GM19043 (cell line): Measurements from ENCODE around the gene SGO2.
"Not testable (repeated sequence)": the region's sequence is repeated elsewhere in the genome, so short reads cannot be mapped to it uniquely, and the experiment has no call there.

ENCODE experiments used
- ATAC-seq: cut with Tn5 transposase; IDR thresholded peaks from one replicate; pipeline ENCODE4 v1.9.1; 2021; ENCODE audit warnings: low read depth; ENCODE audit not compliant: unreplicated experiment

SGO2 gene

GRCh38 chr2:200618590-200619021 is 92.6 kb downstream of the SGO2 start:
- ATAC-seq, result no peak

GRCh38 chr2:200619279-200619678 is 93.3 kb downstream of the SGO2 start:
- ATAC-seq, result no peak

- no peak for ATAC-seq
Observed at GRCh38 chr2:200620606-200621390, 94.8 kb downstream of the SGO2 start.

DNA sequence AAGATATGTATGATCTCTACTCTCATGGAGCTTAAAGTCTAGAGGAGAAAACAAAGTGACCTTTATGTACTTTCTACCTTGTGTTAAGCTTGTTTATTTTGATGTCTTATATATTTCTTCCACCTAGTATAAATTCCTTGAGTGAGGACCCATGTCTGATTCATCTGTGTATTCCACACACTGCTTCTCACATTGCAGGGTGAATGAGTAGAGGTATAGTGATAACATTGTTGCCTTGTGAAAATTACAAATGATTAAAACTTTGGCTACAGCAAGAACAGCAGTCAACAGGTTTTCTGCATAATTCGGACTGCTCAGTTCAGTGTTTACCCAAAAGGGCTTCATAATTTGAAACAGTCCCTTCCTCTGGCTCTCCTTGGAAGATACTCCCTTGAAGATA is 96.1 kb downstream of the SGO2 start:
- ATAC-seq, result no peak

DNA sequence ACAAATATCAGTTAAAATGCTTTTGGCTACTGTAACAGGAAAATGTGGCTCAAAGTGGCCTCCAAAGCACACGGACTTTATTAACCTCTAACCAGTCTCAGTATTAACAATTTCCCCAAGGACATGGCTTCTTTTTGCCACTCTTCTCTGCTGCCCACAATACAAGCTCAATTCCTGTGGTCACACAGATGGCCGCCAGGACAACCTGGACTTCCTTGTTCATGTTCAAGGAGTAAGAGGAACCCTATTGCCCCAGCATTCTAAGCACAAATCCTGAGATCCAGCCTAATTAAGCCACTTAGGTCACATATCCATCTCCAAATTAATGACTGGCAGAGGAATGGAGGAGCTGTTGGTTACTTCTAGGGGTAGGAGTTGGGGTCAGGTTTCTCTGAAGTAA is 98.0 kb downstream of the SGO2 start:
- ATAC-seq, result no peak

DNA sequence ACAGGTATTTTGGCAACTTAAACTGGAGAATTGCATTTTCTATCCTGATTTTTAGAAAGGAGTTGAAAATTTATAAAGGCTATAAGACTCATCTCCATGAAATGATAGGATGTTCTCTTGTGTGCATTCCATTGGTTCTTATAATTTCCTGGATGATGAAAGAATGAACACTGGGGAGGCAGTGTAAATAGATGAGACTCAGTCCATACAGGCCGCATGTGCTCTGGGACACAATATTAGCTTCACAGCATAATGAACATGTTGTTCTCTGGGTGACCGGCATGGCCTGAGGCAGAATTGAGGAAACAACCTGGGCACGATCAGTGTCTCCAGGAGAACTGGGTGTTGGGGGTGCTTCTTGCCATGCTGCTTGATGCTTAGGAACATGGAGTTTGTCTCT is 98.7 kb downstream of the SGO2 start:
- no peak for ATAC-seq

GRCh38 chr2:200625282-200625681 is 99.3 kb downstream of the SGO2 start:
- no peak for ATAC-seq

DNA sequence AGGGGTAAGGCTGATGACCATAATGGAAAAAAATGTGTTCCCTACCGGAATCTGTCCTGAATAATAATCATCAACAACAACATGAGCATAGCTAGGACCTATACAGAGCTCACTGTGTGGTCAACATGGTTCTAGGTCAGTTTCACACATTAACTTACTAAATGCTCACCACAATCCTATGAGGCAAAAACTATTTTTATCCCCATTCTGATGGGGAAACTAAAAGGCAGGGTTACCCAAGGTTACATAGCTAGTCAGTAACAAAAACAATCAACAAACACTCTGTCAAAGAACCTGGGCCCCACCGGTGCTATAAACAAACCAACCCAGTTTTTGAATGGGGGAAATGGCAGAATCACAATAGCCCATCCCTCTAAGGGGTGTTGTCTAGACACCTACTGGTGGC is 100.0 kb downstream of the SGO2 start:
- no peak for ATAC-seq

DNA sequence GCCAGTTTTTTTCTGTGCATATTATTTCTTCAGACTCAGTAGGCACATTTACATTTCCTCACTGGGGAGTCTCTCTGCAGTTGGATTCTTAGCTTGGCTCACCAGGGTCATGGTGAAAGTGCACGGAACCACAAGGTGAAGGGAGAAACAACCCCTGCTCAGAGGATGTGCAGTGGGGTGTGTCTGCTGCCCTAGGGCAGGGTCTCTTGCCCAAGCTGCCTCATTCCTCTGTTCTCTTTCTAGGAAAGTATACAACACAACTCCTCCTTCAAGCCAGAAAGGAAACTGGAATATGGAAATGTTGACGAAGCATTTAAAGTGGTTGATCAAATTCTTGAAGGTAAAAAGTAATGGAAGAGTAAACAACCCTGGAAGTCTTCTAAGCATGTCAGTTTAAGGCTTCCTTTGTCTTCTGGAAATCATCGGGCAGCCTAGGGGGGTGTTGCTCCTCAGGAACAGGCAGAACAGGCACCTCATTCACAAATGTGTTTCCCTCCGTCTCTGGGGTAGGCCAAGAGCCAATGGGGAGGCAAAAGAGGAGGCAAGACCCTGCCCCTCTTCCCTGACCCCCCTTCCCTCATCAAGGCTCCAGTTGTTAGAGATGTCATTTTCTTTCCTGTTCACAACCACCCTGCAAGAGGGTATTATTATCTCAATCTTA is 101.2 kb downstream of the SGO2 start:
- no peak for ATAC-seq

GRCh38 chr2:200628461-200628860 is 102.5 kb downstream of the SGO2 start:
- not testable (repeated sequence) for ATAC-seq

GRCh38 chr2:200631287-200631686 is 105.3 kb downstream of the SGO2 start:
- ATAC-seq, result no peak
